ENCODE results near the gene TMEM116.

Gene TMEM116

GRCh38 chr12:111901182-111901581 lies 111.8 kb downstream of the TMEM116 start:
- no peak overlapping the region for H4K91ac ChIP-seq (ENCODE audit: low read depth, low read length)
- no peak overlapping the region for H4K12ac ChIP-seq (ENCODE audit: low read depth, low read length)
- H3K9me3 ChIP-seq (ENCODE audit: insufficient read depth, low read depth, low read length): peaks cover 5% of the 10 kb centered on the region
- no peak overlapping the region for H2BK12ac ChIP-seq (ENCODE audit: low read length)
- H3K18ac ChIP-seq (ENCODE audit: low read length): no peak overlapping the region
- H3K79me2 ChIP-seq (ENCODE audit: control insufficient read depth, insufficient read depth, low read length, poor library complexity): no peaks in the 10 kb centered on the region
- H3K36me3 ChIP-seq (ENCODE audit: control insufficient read depth in 1 of 2, insufficient read depth in 2 of 2, low read length in 2 of 2): peaks cover 18 to 24% of the 10 kb centered on the region in 2 experiments
- H2AFZ ChIP-seq (ENCODE audit: insufficient read depth, low read length, poor library complexity): no peak overlapping the region
- no peak overlapping the region for H2AK5ac ChIP-seq (ENCODE audit: low read length)
- H4K8ac ChIP-seq (ENCODE audit: low read depth, low read length): no peak overlapping the region
- H3K4me2 ChIP-seq (ENCODE audit: low read length): no peak overlapping the region
- no peak overlapping the region for H3K23ac ChIP-seq (ENCODE audit: low read length)
- H3K14ac ChIP-seq (ENCODE audit: low read length): no peak overlapping the region
- H3K4me3 ChIP-seq (ENCODE audit: low read depth, low read length): no peak overlapping the region
- no peaks in the 10 kb centered on the region for H3K79me1 ChIP-seq (ENCODE audit: low read length)
- H2BK5ac ChIP-seq (ENCODE audit: low read depth, low read length, poor library complexity): no peak overlapping the region
- H2BK120ac ChIP-seq (ENCODE audit: insufficient read depth, low read length, poor library complexity): no peak overlapping the region
- no peak for DNase-seq
- H3K9ac ChIP-seq (ENCODE audit: low read length): no peak overlapping the region
- no peak overlapping the region for H3K4ac ChIP-seq (ENCODE audit: low read depth, low read length)
- WGBS (ENCODE audit: extremely low coverage, insufficient coverage, insufficient read length): no CpG with 5 or more reads among the region's 4 CpGs
- no peaks in the 10 kb centered on the region for H3K4me1 ChIP-seq (ENCODE audit: control insufficient read depth in 1 of 2, insufficient read depth in 2 of 2, low read length in 2 of 2)
- no peaks in the 10 kb centered on the region for H3K27me3 ChIP-seq (ENCODE audit: insufficient read depth, low read length)
- H3K27ac ChIP-seq (ENCODE audit: low read depth, low read length): no peak overlapping the region

DNA sequence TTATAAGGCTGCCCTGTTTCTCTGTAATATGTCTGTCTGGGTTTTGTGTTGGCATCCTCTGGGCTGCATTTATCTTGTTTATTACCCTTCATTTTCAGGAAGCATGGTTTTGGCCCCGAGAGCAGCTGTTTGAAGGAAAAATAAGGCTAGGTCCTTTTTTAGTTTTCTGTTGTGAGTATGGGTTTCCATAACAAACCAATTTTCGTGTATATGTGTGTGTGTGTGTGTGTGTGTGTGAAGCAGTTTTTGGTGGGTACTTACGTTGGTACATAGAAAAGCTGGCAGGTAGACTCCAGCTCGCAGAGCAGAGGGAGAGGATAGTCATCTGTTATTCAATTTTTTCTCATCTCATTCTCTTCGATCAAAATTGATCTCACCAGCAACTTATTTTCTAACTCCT lies 118.4 kb downstream of the TMEM116 start:
- H4K12ac ChIP-seq (ENCODE audit: low read depth, low read length): no peak overlapping the region
- no peak overlapping the region for H2BK5ac ChIP-seq (ENCODE audit: low read depth, low read length, poor library complexity)
- H2BK120ac ChIP-seq (ENCODE audit: insufficient read depth, low read length, poor library complexity): no peak overlapping the region
- peaks cover 20 to 35% of the 10 kb centered on the region in 2 experiments for H3K36me3 ChIP-seq (ENCODE audit: control insufficient read depth in 1 of 2, insufficient read depth in 2 of 2, low read length in 2 of 2)
- WGBS (ENCODE audit: extremely low coverage, insufficient coverage, insufficient read length): no CpG with 5 or more reads among the region's 5 CpGs
- no peak overlapping the region for H3K9ac ChIP-seq (ENCODE audit: low read length)
- H4K8ac ChIP-seq (ENCODE audit: low read depth, low read length): no peak overlapping the region
- no peak overlapping the region for H3K18ac ChIP-seq (ENCODE audit: low read length)
- no peak overlapping the region for H4K91ac ChIP-seq (ENCODE audit: low read depth, low read length)
- H3K9me3 ChIP-seq (ENCODE audit: insufficient read depth, low read depth, low read length): no peaks in the 10 kb centered on the region
- H3K4me2 ChIP-seq (ENCODE audit: low read length): no peak overlapping the region
- no peak overlapping the region for H2AK5ac ChIP-seq (ENCODE audit: low read length)
- no peaks in the 10 kb centered on the region for H3K4me1 ChIP-seq (ENCODE audit: control insufficient read depth in 1 of 2, insufficient read depth in 2 of 2, low read length in 2 of 2)
- H3K23ac ChIP-seq (ENCODE audit: low read length): no peak overlapping the region
- H3K14ac ChIP-seq (ENCODE audit: low read length): no peak overlapping the region
- no peaks in the 10 kb centered on the region for H3K27me3 ChIP-seq (ENCODE audit: insufficient read depth, low read length)
- DNase-seq: no peak
- H3K4ac ChIP-seq (ENCODE audit: low read depth, low read length): no peak overlapping the region
- no peak overlapping the region for H3K4me3 ChIP-seq (ENCODE audit: low read depth, low read length)
- no peaks in the 10 kb centered on the region for H3K79me1 ChIP-seq (ENCODE audit: low read length)
- no peak overlapping the region for H2AFZ ChIP-seq (ENCODE audit: insufficient read depth, low read length, poor library complexity)
- H3K79me2 ChIP-seq (ENCODE audit: control insufficient read depth, insufficient read depth, low read length, poor library complexity): no peaks in the 10 kb centered on the region
- no peak overlapping the region for H2BK12ac ChIP-seq (ENCODE audit: low read length)
- H3K27ac ChIP-seq (ENCODE audit: low read depth, low read length): no peak overlapping the region

DNA sequence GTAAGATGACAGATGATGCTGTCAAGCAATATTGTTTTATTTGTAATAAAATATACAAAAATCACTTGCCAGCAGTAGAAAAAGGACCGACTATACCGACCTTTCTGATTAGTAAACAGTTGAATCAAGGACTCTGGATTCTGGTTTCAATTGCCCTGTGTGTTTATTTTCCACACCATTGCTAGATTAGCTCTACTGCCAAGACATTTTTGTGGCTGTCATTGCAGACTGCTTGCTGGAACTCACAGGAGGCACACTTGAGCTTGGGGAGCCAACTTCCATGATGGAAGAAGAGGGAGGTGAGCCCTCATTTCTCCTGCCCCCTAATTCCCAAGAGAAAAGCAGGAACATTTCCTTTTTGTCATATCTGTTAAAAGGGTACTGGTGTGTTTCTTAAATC lies 119.7 kb downstream of the TMEM116 start:
- DNase-seq: no peak
- Histone ChIP-seq H3K23ac (ENCODE audit: low read length) (no peak overlapping the region), H4K8ac (ENCODE audit: low read depth, low read length) (no peak overlapping the region), H3K14ac (ENCODE audit: low read length) (no peak overlapping the region), H2BK12ac (ENCODE audit: low read length) (no peak overlapping the region), H3K9me3 (ENCODE audit: insufficient read depth, low read depth, low read length) (no peaks in the 10 kb centered on the region), H3K27ac (ENCODE audit: low read depth, low read length) (no peak overlapping the region), H3K4me1 (ENCODE audit: control insufficient read depth in 1 of 2, insufficient read depth in 2 of 2, low read length in 2 of 2) (no peaks in the 10 kb centered on the region), H3K18ac (ENCODE audit: low read length) (no peak overlapping the region), H4K91ac (ENCODE audit: low read depth, low read length) (no peak overlapping the region), H3K79me1 (ENCODE audit: low read length) (no peaks in the 10 kb centered on the region), H4K12ac (ENCODE audit: low read depth, low read length) (no peak overlapping the region), H3K9ac (ENCODE audit: low read length) (no peak overlapping the region), H3K4ac (ENCODE audit: low read depth, low read length) (no peak overlapping the region), H2BK120ac (ENCODE audit: insufficient read depth, low read length, poor library complexity) (no peak overlapping the region), H3K79me2 (ENCODE audit: control insufficient read depth, insufficient read depth, low read length, poor library complexity) (no peaks in the 10 kb centered on the region), H3K36me3 (ENCODE audit: control insufficient read depth in 1 of 2, insufficient read depth in 2 of 2, low read length in 2 of 2) (peaks cover 23 to 45% of the 10 kb centered on the region in 2 experiments), H3K27me3 (ENCODE audit: insufficient read depth, low read length) (no peaks in the 10 kb centered on the region), H3K4me3 (ENCODE audit: low read depth, low read length) (no peak overlapping the region), H3K4me2 (ENCODE audit: low read length) (no peak overlapping the region), H2BK5ac (ENCODE audit: low read depth, low read length, poor library complexity) (no peak overlapping the region), H2AFZ (ENCODE audit: insufficient read depth, low read length, poor library complexity) (no peak overlapping the region), H2AK5ac (ENCODE audit: low read length) (no peak overlapping the region)
- WGBS (ENCODE audit: extremely low coverage, insufficient coverage, insufficient read length): no CpG with 5 or more reads among the region's 2 CpGs

DNA sequence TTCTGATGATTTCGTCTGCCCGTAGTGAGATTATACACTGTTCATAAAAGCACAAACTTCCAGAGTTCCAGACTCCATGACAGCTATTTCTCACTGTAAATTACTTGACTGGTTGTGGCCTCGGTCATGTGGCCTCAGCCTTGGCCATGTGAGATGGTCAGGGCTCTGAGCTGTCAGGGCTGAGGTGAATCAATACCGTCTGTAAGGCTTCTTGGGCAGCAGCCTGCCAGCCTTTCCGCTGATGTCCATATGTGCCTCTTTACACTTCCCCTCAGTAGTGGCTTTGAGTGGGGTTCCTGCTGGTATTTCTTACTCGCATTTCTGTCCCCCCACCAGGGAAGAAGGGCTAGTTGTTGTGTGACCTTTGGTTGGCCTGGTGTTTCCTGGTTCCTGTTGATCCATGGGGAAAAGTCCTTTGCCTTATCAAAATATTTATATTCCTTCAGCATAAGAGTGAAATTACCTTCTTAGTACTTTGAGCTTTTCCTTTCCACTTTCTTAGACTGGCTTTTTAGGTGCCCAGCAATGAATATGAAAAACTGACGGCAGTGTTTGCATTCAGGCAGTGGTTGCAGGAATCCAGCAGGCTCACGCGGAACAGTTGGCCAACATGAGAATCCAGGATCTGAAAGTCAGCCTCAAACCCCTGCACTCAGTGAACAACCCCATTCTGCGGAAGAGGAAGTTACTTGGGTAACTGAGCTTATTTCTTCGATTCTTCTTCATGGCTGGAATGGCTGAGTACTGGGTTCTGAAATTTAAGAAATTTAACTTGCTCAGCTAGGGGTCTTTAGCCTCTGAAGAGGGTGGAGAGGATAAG lies 124.8 kb downstream of the TMEM116 start:
- Histone ChIP-seq H4K91ac (ENCODE audit: low read depth, low read length) (no peak overlapping the region), H3K23ac (ENCODE audit: low read length) (no peak overlapping the region), H3K4me2 (ENCODE audit: low read length) (no peak overlapping the region), H3K27me3 (ENCODE audit: insufficient read depth, low read length) (no peaks in the 10 kb centered on the region), H3K4ac (ENCODE audit: low read depth, low read length) (no peak overlapping the region), H3K4me1 (ENCODE audit: control insufficient read depth in 1 of 2, insufficient read depth in 2 of 2, low read length in 2 of 2) (no peaks in the 10 kb centered on the region), H4K12ac (ENCODE audit: low read depth, low read length) (no peak overlapping the region), H3K14ac (ENCODE audit: low read length) (no peak overlapping the region), H3K36me3 (ENCODE audit: control insufficient read depth in 1 of 2, insufficient read depth in 2 of 2, low read length in 2 of 2) (peaks cover 35 to 69% of the 10 kb centered on the region in 2 experiments), H3K9me3 (ENCODE audit: insufficient read depth, low read depth, low read length) (no peaks in the 10 kb centered on the region), H3K27ac (ENCODE audit: low read depth, low read length) (no peak overlapping the region), H3K79me2 (ENCODE audit: control insufficient read depth, insufficient read depth, low read length, poor library complexity) (no peaks in the 10 kb centered on the region), H2BK5ac (ENCODE audit: low read depth, low read length, poor library complexity) (no peak overlapping the region), H2AK5ac (ENCODE audit: low read length) (no peak overlapping the region), H4K8ac (ENCODE audit: low read depth, low read length) (no peak overlapping the region), H3K9ac (ENCODE audit: low read length) (no peak overlapping the region), H3K79me1 (ENCODE audit: low read length) (no peaks in the 10 kb centered on the region), H3K18ac (ENCODE audit: low read length) (no peak overlapping the region), H3K4me3 (ENCODE audit: low read depth, low read length) (no peak overlapping the region), H2BK12ac (ENCODE audit: low read length) (no peak overlapping the region), H2AFZ (ENCODE audit: insufficient read depth, low read length, poor library complexity) (no peak overlapping the region), H2BK120ac (ENCODE audit: insufficient read depth, low read length, poor library complexity) (no peak overlapping the region)
- peak; percentile 2 to 4 for DNase-seq
- no CpG with 5 or more reads among the region's 11 CpGs for WGBS (ENCODE audit: extremely low coverage, insufficient coverage, insufficient read length)
